Lung (tissue), 12 donors: ENCODE measurements around the gene FHAD1. TPM values are rescaled to one million over a fixed set of nuclear protein-coding genes. Genes with fewer than 3 reads are reported as not detected.
A peak's percentile ranks its signal among the peaks of the same experiment; 100 is the strongest.

Experiments
- ATAC-seq: fragments of 200-7000 bp; cut with Tn5 transposase; one replicate; pipeline ENCODE4 v1.9.1; 2020; ENCODE audit warnings: moderate number of reproducible peaks; ENCODE audit not compliant: insufficient read depth, low FRiP score
- DNase-seq, 3 donors: peaks; one replicate each; pipeline ENCODE4 v3.0.0-alpha.2; 2013 to 2017
- H3K27ac ChIP-seq, 2 donors: one replicate each; pipeline ENCODE4 v1.5.1; 2013; ENCODE audit warnings: mild to moderate bottlenecking in 2 of 2, moderate library complexity in 2 of 2, control low read depth in 1 of 2, inconsistent platforms in 1 of 2, low read depth in 1 of 2, low read length in 1 of 2
- H3K27me3 ChIP-seq, 3 donors: one replicate each; pipeline ENCODE4 v1.5.1; 2013; ENCODE audit warnings: low read length in 2 of 3; ENCODE audit not compliant: control insufficient read depth in 3 of 3, insufficient read depth in 3 of 3
- H3K36me3 ChIP-seq, 4 donors: one replicate each; pipeline ENCODE4 v1.5.1; 2013; ENCODE audit warnings: low read length in 4 of 4, mild to moderate bottlenecking in 1 of 4, moderate library complexity in 1 of 4; ENCODE audit not compliant: control insufficient read depth in 4 of 4, insufficient read depth in 4 of 4
- H3K4me1 ChIP-seq, 5 donors: one replicate each; pipeline ENCODE4 v1.5.1; 2013; ENCODE audit warnings: low read length in 5 of 5, mild to moderate bottlenecking in 2 of 5, moderate library complexity in 1 of 5; ENCODE audit not compliant: control insufficient read depth in 5 of 5, insufficient read depth in 5 of 5
- H3K4me3 ChIP-seq: one replicate; pipeline ENCODE4 v1.5.1; 2013; ENCODE audit warnings: mild to moderate bottlenecking, control low read depth, moderate library complexity
- H3K9ac ChIP-seq, 2 donors: one replicate each; pipeline ENCODE4 v1.5.1; 2013; ENCODE audit warnings: low read length in 2 of 2, control low read depth in 1 of 2; ENCODE audit not compliant: insufficient read depth in 1 of 2
- H3K9me3 ChIP-seq, 4 donors: one replicate each; pipeline ENCODE4 v1.5.1; 2013; ENCODE audit warnings: low read length in 3 of 4, mild to moderate bottlenecking in 1 of 4, moderate library complexity in 1 of 4; ENCODE audit not compliant: control insufficient read depth in 4 of 4, insufficient read depth in 3 of 4
- WGBS, 2 donors: extraction: QIAGEN DNeasy Blood & Tissue Kit; methylation state at CpG; one replicate each; pipeline ENCODE4 v1.1.7; 2013; 5-methylcytosine and 5-hydroxymethylcytosine counted together
- polyA plus RNA-seq, 2 donors: library from polyadenylated mRNA; stranded (reverse); fragments of 200-250 nt; gene quantifications; one replicate each; pipeline ENCODE4 v1.2.1, GENCODE V29; 2013
- total RNA-seq, 2 donors: library from RNA; depleted of rRNA in 1 of 2; stranded (reverse); fragments of >200 nt in 1 of 2; gene quantifications; one replicate each; pipeline ENCODE4 v1.2.1, GENCODE V29; 2014 to 2021
- TF ChIP-seq, protein P1 (sequence below): IDR thresholded peaks from 2 replicates; pipeline ENCODE4 v1.5.1; 2012; ENCODE audit warnings: mild to moderate bottlenecking; ENCODE audit errors: control extremely low read depth, extremely low read depth
- donor health status: control.
- donor health status: control.
- donor health status: Bipolar disorder and iron deficiency.
- donor health status: healthy.
- donor health status: DM: yes; HTN: yes; CAD: no.

FHAD1 gene
- total and polyA plus RNA-seq, 4 donors, result 4.4 to 25.9 (median 9.2) TPM

DNA sequence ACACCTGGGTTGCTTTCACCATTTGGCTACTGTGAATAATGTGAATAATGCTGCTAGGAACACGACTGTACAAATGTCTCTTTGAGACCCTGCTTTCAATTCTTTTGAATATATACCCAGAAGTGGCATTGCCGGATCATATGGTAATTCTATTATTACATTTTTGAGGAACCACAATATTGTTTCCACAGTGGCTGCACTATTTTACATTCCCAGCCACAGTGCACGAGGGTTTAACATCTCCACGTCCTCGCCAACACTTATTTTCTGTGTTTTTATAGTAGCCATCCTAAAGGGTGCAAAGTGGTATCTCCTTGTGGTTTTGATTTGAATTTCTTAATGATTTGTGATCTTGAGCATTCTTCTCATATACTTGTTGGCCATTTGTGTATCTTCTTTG lies 15.7 kb downstream of the FHAD1 start:
- H3K27ac ChIP-seq, result no peak overlapping the region

DNA sequence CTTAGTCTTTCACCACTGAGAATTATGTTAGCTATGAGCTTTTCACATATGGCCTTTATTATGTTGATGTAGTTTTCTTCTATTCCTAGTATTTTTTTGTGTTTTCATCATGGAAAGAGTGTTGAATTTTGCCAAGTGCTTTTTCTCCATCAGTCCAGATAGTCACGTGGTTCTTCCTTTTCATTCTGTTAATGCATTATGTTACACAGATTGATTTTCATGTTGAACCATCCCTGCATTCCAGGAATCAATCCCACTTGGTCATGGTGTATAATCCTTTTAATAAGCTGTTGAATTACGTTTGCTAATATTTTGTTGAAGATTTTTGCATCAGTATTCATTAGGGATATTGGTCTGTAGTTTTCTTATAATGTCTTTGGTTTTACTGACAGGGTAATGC lies 17.7 kb downstream of the FHAD1 start:
- H3K36me3 ChIP-seq, result no peaks in the 10 kb centered on the region
- no peak overlapping the region for H3K9ac ChIP-seq
- H3K4me1 ChIP-seq, result peaks cover 0 to 9% (median 5%) of the 10 kb centered on the region in 5 donors
- DNase-seq, result no peak
- H3K9me3 ChIP-seq, result peaks cover 0 to 6% (median 0%) of the 10 kb centered on the region in 4 donors
- H3K27ac ChIP-seq, result no peak overlapping the region
- 89 to 94% methylated on average over 2 of the region's 2 CpGs for WGBS, 2 donors
- H3K27me3 ChIP-seq, result no peaks in the 10 kb centered on the region
- no peak for ATAC-seq
- H3K4me3 ChIP-seq, result no peak overlapping the region
- TF ChIP-seq, protein P1, sequence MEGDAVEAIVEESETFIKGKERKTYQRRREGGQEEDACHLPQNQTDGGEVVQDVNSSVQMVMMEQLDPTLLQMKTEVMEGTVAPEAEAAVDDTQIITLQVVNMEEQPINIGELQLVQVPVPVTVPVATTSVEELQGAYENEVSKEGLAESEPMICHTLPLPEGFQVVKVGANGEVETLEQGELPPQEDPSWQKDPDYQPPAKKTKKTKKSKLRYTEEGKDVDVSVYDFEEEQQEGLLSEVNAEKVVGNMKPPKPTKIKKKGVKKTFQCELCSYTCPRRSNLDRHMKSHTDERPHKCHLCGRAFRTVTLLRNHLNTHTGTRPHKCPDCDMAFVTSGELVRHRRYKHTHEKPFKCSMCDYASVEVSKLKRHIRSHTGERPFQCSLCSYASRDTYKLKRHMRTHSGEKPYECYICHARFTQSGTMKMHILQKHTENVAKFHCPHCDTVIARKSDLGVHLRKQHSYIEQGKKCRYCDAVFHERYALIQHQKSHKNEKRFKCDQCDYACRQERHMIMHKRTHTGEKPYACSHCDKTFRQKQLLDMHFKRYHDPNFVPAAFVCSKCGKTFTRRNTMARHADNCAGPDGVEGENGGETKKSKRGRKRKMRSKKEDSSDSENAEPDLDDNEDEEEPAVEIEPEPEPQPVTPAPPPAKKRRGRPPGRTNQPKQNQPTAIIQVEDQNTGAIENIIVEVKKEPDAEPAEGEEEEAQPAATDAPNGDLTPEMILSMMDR, result no peak

More for the DNA sequence above, 15.7 kb downstream of the FHAD1 start:
- 87 to 88% methylated on average over 5 of the region's 5 CpGs for WGBS, 2 donors
- H3K9me3 ChIP-seq, result peaks cover 0 to 6% (median 0%) of the 10 kb centered on the region in 4 donors
- H3K4me3 ChIP-seq, result no peak overlapping the region
- H3K4me1 ChIP-seq, result peaks cover 0 to 11% (median 6%) of the 10 kb centered on the region in 5 donors
- TF ChIP-seq, protein P1, result no peak
- H3K27me3 ChIP-seq, result no peaks in the 10 kb centered on the region
- ATAC-seq (no peak), DNase-seq (no peak)
- no peaks in the 10 kb centered on the region for H3K36me3 ChIP-seq
- H3K9ac ChIP-seq, result no peak overlapping the region

DNA sequence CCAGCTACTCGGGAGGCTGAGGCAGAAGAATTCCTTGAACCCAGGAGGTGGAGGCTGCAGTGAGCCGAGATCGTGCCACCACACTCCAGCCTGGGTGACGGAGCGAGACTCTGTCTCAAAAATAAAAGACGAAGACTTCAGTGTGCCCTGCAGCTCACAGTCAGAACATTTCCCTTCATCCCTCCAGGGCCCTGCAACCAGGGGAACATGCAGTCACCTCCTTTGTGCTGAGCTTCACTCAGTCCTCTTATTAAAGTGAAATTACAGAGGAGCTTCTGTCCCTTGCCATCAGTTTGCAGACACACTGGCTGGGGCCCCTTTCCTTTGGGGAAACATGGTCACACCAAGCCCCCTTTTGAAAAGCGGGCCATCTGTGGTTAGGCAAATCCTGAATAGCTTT lies 24.2 kb downstream of the FHAD1 start:
- Histone ChIP-seq H3K9ac (no peak overlapping the region), H3K9me3 (no peaks in the 10 kb centered on the region), H3K27me3 (no peaks in the 10 kb centered on the region), H3K4me3 (no peak overlapping the region), H3K36me3 (no peaks in the 10 kb centered on the region), H3K27ac (no peak overlapping the region), H3K4me1 (peaks cover 0 to 3% (median 0%) of the 10 kb centered on the region in 5 donors)
- ATAC-seq, result no peak
- no peak for DNase-seq
- WGBS, 2 donors, result 88 to 89% methylated on average over 7 of the region's 7 CpGs
- TF ChIP-seq, protein P1, result no peak

DNA sequence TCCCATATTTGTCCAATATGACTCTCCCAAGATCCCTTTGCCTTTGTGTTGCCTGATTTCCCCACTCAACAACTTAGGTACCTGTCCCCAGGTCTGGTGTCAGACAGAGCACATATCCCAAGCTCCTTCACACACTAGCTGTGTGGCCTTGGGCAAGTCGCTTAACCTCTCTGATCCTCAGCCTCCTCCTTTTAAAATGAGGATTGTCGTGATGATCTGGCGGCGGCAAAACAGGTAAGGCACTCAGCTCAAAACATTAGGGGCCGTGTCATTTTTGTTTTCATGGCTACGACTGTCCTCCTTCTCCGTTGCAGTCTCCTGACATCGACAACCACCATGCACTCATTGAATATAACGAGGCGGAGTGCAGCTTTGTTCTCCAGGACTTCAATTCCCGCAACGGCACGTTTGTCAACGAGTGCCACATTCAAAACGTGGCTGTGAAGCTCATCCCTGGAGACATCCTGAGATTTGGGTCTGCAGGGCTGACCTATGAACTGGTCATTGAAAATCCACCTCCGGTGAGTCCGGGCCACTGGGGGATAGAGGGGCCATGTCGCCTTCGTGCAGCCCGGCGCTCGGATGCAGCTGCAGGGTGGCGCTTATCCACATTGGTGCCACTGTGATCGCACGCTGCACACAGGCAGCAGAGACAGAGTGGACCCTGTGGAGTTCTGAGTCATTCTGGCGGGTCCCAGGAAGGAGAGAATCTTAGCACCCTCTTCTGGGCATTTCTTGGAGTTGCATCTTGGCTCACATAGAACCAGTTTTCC lies 25.2 kb downstream of the FHAD1 start:
- Histone ChIP-seq H3K9me3 (no peaks in the 10 kb centered on the region), H3K4me1 (peaks cover 0 to 3% (median 0%) of the 10 kb centered on the region in 5 donors), H3K27me3 (no peaks in the 10 kb centered on the region), H3K36me3 (no peaks in the 10 kb centered on the region), H3K9ac (no peak overlapping the region), H3K4me3 (no peak overlapping the region), H3K27ac (no peak overlapping the region)
- TF ChIP-seq, protein P1, result peak; percentile 66
- WGBS, 2 donors, result 34 to 39% methylated on average over 26 of the region's 26 CpGs
- DNase-seq, result peak; percentile 71 to 87 (median 86)
- ATAC-seq, result peak; percentile 85
